Measurements from ENCODE around the gene CPAMD8.

CPAMD8 gene

GRCh38 chr19:16915135-16915534 lies 111.5 kb downstream of the CPAMD8 start:
- DNase-seq = no peak

GRCh38 chr19:16914421-16914820 lies 112.2 kb downstream of the CPAMD8 start:
- DNase-seq = no peak

DNA sequence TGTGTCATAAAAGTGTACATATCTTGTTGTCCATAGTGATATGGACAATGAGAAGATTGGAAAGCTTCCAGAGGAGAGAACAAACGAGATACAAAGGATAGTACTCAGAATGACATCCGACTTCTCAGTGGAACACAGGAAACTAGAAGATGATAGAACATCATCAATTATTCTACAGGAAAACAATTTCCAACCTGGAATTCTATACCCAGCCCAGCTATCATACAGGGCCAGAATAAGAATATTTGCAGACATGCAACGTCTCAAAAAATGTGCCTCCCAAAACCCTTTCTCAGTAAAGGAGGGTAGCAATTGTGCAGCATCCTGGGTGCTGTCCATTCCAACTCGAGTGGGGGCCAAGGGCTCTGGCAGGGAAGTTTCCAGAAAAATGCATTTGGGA lies 113.8 kb downstream of the CPAMD8 start:
- DNase-seq = no peak

DNA sequence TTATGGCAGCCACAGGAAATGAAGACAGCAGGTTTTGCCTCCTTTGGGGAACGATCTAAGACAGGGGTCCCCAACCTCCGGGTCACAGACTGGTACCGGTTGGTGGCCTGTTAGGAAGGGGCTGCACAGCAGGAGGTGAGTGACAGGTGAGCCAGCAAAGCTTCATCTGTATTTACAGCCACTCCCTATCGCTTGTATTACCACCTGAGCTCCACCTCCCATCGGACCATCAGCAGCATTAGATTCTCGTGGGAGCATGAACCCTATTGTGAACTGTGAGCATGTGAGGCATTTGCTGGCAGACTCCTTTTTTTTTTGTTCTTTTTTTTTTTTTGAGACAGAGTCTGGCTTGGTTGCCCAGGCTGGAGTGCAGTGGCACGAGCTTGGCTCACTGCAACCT lies 115.6 kb downstream of the CPAMD8 start:
- DNase-seq = no peak

- DNase-seq = no peak
These were observed 117.9 kb downstream of the CPAMD8 start for GRCh38 chr19:16908759-16909158.

GRCh38 chr19:16904599-16904998 lies 122.0 kb downstream of the CPAMD8 start:
- no peak for DNase-seq

- no peak for DNase-seq
These were observed 123.3 kb downstream of the CPAMD8 start for GRCh38 chr19:16903347-16903746.

- no peak for DNase-seq
These were observed 124.1 kb downstream of the CPAMD8 start for GRCh38 chr19:16902545-16902944.

GRCh38 chr19:16901491-16902175 lies 125.0 kb downstream of the CPAMD8 start:
- DNase-seq = no peak

- peak; percentile 58 for DNase-seq
These were observed 127.0 kb downstream of the CPAMD8 start for GRCh38 chr19:16899566-16900075.

GRCh38 chr19:16898361-16899015 lies 128.1 kb downstream of the CPAMD8 start:
- DNase-seq = no peak

- DNase-seq = peak; percentile 36
These were observed 128.8 kb downstream of the CPAMD8 start for GRCh38 chr19:16897856-16898161.

DNA sequence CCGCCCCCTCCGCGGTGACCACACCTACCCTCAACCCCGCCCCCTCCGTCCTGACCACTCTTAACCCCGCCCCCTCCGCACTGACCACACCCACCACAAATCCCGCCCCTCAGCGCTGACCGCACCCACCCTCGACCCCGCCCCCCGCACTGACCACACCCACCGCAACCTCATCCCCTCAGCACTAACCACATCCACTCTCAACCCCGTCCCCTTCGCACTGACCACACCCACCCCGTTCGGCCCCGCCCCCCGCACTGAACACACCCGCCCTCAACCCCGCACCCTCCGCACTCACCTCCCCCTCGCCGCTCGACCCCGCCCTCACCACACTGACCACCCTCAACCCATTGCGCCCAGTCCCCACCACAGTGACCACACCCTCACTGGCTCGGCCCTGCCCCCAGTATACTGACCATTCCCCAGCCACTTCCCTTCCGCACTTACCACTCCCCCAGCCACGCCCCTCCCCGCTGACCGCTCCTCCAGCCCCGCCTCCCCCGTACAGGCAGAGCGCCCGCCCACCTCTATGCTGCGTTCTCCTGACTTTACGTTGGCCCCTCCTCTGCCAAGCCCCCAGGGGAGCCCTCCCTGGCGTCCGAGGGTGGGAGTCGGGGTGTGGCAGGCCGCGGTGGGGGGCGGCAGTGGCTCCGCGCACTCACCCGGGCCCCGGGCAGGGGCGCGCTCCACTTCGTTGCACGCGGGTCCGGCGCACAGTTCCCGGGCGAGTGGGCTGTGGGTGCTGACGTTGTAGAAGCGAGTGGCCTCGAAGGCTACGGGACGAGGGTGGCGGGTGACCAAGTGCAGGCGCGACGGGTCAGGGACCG lies 129.4 kb downstream of the CPAMD8 start:
- DNase-seq = peak; percentile 86

DNA sequence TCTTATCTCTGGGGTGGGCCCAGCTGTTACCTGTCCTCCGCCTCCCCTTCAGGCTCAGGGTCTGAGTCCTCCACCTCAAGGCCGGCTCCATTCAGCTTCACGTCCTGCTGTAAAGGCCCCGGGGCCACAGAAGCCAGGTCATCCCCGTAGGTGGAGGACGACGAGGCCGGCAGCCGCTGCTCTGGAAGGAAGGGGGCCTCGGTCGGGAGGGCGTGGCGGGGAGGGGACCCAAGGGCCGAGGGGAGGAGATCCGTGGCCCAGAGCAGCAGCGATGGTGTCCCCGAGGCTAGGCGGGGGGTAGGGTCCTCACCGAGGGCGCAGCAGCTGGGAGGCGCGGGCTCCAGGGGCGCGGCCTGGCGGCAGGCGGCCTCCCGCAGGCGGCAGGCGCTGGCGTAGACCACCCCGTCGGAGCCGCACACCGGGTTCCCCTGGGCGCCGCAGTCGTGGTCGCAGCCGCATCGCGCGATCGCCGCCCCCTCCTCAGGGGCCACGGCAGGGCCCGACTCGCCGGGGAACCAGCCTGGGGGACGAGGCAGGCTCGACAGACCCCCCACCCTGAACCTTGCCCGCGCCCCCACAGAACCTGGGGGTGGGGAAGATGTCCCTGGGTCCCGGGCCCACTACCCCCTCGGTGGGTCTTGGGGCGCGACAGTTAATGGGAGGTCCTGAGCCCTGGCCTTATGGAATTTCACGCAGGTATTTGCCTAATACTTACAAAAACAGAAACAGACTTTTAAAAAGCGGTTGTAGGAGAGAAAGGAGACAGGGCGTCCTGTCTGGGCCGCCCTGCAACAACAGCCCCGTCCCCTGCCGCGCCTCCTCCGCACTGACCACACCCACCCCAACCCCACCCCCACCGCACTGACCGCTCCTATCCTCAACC lies 130.2 kb downstream of the CPAMD8 start:
- DNase-seq = no peak

GRCh38 chr19:16895467-16896145 lies 131.0 kb downstream of the CPAMD8 start:
- DNase-seq = no peak

- no peak for DNase-seq
These were observed 132.5 kb downstream of the CPAMD8 start for GRCh38 chr19:16894080-16894479.

GRCh38 chr19:16893686-16893989 lies 133.0 kb downstream of the CPAMD8 start:
- DNase-seq = no peak

DNA sequence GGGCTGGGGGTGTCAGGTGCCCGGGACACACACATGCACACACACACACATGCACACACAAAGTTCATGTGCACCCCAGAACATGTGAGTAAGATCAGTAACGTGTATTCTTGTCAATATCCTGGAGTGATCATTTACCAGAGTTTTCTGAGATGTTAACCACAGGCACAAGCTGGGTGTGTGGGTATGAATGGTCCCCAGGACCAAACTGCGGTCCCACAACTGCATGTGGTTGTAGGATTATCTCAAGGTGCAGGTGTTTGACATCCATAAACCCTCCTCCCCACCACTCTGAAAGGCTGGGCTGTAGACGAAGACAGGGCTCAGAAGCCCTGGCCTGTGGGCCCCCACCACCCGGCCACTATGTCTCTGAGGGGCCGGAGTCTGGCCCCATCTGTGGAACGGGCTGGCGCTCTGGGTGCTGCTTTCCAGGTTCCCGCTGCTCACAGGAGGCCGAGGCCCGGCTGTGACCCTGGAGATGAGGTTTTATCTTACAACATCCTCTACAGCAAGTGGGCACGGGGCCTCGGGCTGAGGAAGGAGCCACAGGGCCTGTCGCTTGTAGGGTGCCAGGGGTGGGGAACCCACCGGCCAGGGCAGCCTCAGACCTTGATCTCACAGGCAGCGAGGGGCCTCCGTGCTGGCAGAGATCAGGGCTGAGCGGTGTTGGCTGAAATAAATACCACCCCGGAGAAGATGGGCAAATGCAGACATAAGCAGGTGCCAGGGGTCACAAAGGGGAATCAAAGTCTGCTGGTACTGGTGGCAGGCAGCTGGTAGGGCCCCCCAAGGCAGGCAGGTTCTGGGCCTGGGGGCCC lies 133.5 kb downstream of the CPAMD8 start:
- no peak for DNase-seq

DNA sequence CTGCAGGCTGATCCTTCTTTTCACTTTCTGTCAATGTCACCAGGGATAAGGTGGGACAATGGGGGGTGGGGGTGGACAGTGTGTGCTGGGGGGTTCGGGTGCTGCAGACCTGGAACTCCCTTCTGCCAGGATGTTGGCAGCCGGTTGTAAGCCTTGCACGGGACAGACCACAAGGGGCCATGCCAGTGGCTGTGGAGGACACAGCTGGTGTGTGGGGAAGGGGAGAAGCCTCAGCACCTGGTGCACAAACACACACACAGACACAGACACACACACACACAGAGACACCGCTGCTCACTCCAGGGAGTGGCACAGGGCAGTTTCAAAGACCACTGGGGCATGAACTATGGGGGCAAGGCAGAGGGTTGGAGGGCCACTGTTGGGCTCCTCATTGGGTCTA lies 134.2 kb downstream of the CPAMD8 start:
- no peak for DNase-seq

- DNase-seq = no peak
These were observed 134.8 kb downstream of the CPAMD8 start for GRCh38 chr19:16891696-16892382.
